A673 (cell line): ENCODE data around the gene IL1RAPL2. TPM values are rescaled to one million over a fixed set of nuclear protein-coding genes. Genes with fewer than 3 reads are reported as not detected.
A peak's percentile ranks its signal among the peaks of the same experiment; 100 is the strongest.

Experiments used
- BruUV-seq: library from RNA; stranded (reverse); fragments of 400-500 nt; replicated peaks from 2 replicates; lab custom pipeline; 2021; lab: Mats Ljungman, UMichigan
- CTCF ChIA-PET: fragments of 300-600 bp; sonication (Branson Sonifier 250); formaldehyde crosslinking; loops from one replicate; lab custom pipeline; 2022; ENCODE audit warnings: antibody characterized with exemption; lab: Charles Lee
- POLR2A ChIA-PET: fragments of 300-600 bp; sonication (Branson Sonifier 250); formaldehyde crosslinking; loops from one replicate; lab custom pipeline; 2022; ENCODE audit warnings: antibody characterized with exemption; ENCODE audit not compliant: low non-redundant PET; lab: Charles Lee
- DNase-seq: peaks from one replicate; pipeline ENCODE4 v3.0.0-alpha.2; 2015; ENCODE audit warnings: low spot score
- H3K27ac ChIP-seq: fragments of 200-600 bp; sonication (generic); 2 replicates; pipeline ENCODE4 v1.5.1; 2016; ENCODE audit warnings: mixed run types, low read depth, mild to moderate bottlenecking, mixed read lengths, antibody characterized with exemption, low read length; ENCODE audit not compliant: poor library complexity, severe bottlenecking
- H3K27me3 ChIP-seq: fragments of 200-600 bp; sonication (generic); replicated peaks from 2 replicates; pipeline ENCODE4 v1.6.1; 2017; ENCODE audit warnings: mixed run types, low read depth, mild to moderate bottlenecking, mixed read lengths, antibody characterized with exemption, low read length; ENCODE audit not compliant: insufficient read depth, poor library complexity
- H3K36me3 ChIP-seq: fragments of 200-600 bp; sonication (generic); 2 replicates; pipeline ENCODE4 v1.6.1; 2016; ENCODE audit warnings: mixed run types, mild to moderate bottlenecking, mixed read lengths, antibody characterized with exemption, low read length; ENCODE audit not compliant: insufficient read depth, poor library complexity, severe bottlenecking
- H3K4me1 ChIP-seq: fragments of 200-600 bp; sonication (generic); 2 replicates; pipeline ENCODE4 v1.6.1; 2017; ENCODE audit warnings: mixed run types, mild to moderate bottlenecking, mixed read lengths, antibody characterized with exemption, low read length; ENCODE audit not compliant: insufficient read depth, poor library complexity, severe bottlenecking
- H3K4me3 ChIP-seq: fragments of 200-600 bp; sonication (generic); 2 replicates; pipeline ENCODE4 v1.5.1; 2016; ENCODE audit warnings: low read depth, mixed run types, mild to moderate bottlenecking, mixed read lengths, low read length; ENCODE audit not compliant: poor library complexity, severe bottlenecking
- H3K9me3 ChIP-seq: fragments of 200-600 bp; sonication (generic); 2 replicates; pipeline ENCODE4 v1.6.1; 2016; ENCODE audit warnings: mixed run types, low read depth, mild to moderate bottlenecking, mixed read lengths, antibody characterized with exemption, low read length; ENCODE audit not compliant: poor library complexity, severe bottlenecking
- CTCF ChIP-seq: fragments of 300-800, 200-600 bp; sonication (generic); conservative IDR thresholded peaks from 2 replicates; pipeline ENCODE4 v1.5.1; 2017; ENCODE audit warnings: low read depth, mild to moderate bottlenecking, antibody characterized with exemption, low read length, moderate library complexity, mixed read lengths
- EZH2 ChIP-seq: fragments of 200-600 bp; sonication (generic); IDR thresholded peaks from 2 replicates; pipeline ENCODE4 v1.6.1; 2017; ENCODE audit warnings: borderline replicate concordance, low read depth, mild to moderate bottlenecking, mixed read lengths, antibody characterized with exemption, low read length; ENCODE audit not compliant: poor library complexity, severe bottlenecking
- intact Hi-C: fragments of 100-400 bp; cut with micrococcal nuclease; formaldehyde crosslinking; loops from one replicate; pipeline ENCODE4 v1.10.0; 2022; ENCODE audit not compliant: unreplicated experiment
- total RNA-seq: library from RNA; stranded (reverse); gene quantifications from 2 replicates; pipeline ENCODE4 v1.2.3, GENCODE V29; 2021

The IL1RAPL2 gene
- total RNA-seq, 1 experiment from 2014 or later: not detected

GRCh38 chrX:104922206-104922621, 356.2 kb downstream of the IL1RAPL2 start:
- no peak for TF ChIP-seq EZH2
- peak; percentile 100 for TF ChIP-seq CTCF
- no peak overlapping the region for H3K4me3 ChIP-seq
- ChIA-PET CTCF (interaction anchor here (0.6 to 0.8 kb wide), 2 partner anchors 8 to 548 kb away, joined by 3 to 8 read pairs; no protein-coding TSS in a partner anchor), POLR2A (no interaction called here)
- no peaks in the 10 kb centered on the region for H3K4me1 ChIP-seq
- no peaks in the 10 kb centered on the region for H3K36me3 ChIP-seq
- no TSS peak for BruUV-seq
- intact Hi-C loops: loop anchor here (5.0 kb wide), 1 partner anchor 355 kb away; the partner anchor contains the start of gene IL1RAPL2
- H3K27me3 ChIP-seq: no peaks in the 10 kb centered on the region
- peak; percentile 81 for DNase-seq
- H3K27ac ChIP-seq: no peak overlapping the region
- no peaks in the 10 kb centered on the region for H3K9me3 ChIP-seq

GRCh38 chrX:104929324-104929723, 363.3 kb downstream of the IL1RAPL2 start:
- H3K27ac ChIP-seq: no peak overlapping the region
- H3K4me3 ChIP-seq: no peak overlapping the region
- H3K4me1 ChIP-seq: no peaks in the 10 kb centered on the region
- BruUV-seq: no TSS peak
- no peaks in the 10 kb centered on the region for H3K9me3 ChIP-seq
- no peaks in the 10 kb centered on the region for H3K36me3 ChIP-seq
- DNase-seq: no peak
- POLR2A ChIA-PET: no interaction called here
- no peak for TF ChIP-seq CTCF
- no peak for TF ChIP-seq EZH2
- intact Hi-C loops: no loop called here
- H3K27me3 ChIP-seq: no peaks in the 10 kb centered on the region
- CTCF ChIA-PET: no interaction called here

GRCh38 chrX:104935581-104935980, 369.6 kb downstream of the IL1RAPL2 start:
- DNase-seq: no peak
- H3K27ac ChIP-seq: no peak overlapping the region
- no peaks in the 10 kb centered on the region for H3K4me1 ChIP-seq
- no peaks in the 10 kb centered on the region for H3K36me3 ChIP-seq
- intact Hi-C loops: no loop called here
- no peaks in the 10 kb centered on the region for H3K9me3 ChIP-seq
- no TSS peak for BruUV-seq
- ChIA-PET POLR2A (no interaction called here), CTCF (no interaction called here)
- TF ChIP-seq EZH2: no peak
- H3K4me3 ChIP-seq: no peak overlapping the region
- no peaks in the 10 kb centered on the region for H3K27me3 ChIP-seq

GRCh38 chrX:104953251-104953650, 387.3 kb downstream of the IL1RAPL2 start:
- H3K27me3 ChIP-seq: no peaks in the 10 kb centered on the region
- TF ChIP-seq CTCF (no peak), EZH2 (no peak)
- intact Hi-C loops: no loop called here
- DNase-seq: no peak
- no peak overlapping the region for H3K4me3 ChIP-seq
- POLR2A ChIA-PET: no interaction called here
- CTCF ChIA-PET: no interaction called here
- no peaks in the 10 kb centered on the region for H3K4me1 ChIP-seq
- no peak overlapping the region for H3K27ac ChIP-seq
- no peaks in the 10 kb centered on the region for H3K36me3 ChIP-seq
- no TSS peak for BruUV-seq
- no peaks in the 10 kb centered on the region for H3K9me3 ChIP-seq
